ENCODE data around the gene AMT. TPM values are rescaled to one million over a fixed set of nuclear protein-coding genes. Genes with fewer than 3 reads are reported as not detected.

Gene AMT
- total RNA-seq: 1 to 10 TPM; 1.6 to 6.8 (median 3.3) TPM

- ATAC-seq (ENCODE audit: low FRiP score): no peak
- no peak for DNase-seq (ENCODE audit: low spot score)
- TF ChIP-seq, protein P1, sequence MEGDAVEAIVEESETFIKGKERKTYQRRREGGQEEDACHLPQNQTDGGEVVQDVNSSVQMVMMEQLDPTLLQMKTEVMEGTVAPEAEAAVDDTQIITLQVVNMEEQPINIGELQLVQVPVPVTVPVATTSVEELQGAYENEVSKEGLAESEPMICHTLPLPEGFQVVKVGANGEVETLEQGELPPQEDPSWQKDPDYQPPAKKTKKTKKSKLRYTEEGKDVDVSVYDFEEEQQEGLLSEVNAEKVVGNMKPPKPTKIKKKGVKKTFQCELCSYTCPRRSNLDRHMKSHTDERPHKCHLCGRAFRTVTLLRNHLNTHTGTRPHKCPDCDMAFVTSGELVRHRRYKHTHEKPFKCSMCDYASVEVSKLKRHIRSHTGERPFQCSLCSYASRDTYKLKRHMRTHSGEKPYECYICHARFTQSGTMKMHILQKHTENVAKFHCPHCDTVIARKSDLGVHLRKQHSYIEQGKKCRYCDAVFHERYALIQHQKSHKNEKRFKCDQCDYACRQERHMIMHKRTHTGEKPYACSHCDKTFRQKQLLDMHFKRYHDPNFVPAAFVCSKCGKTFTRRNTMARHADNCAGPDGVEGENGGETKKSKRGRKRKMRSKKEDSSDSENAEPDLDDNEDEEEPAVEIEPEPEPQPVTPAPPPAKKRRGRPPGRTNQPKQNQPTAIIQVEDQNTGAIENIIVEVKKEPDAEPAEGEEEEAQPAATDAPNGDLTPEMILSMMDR (IDR thresholded peaks at IDR 0.05): no peak
Measured at GRCh38 chr3:49422379-49423248, at the start of gene AMT. Gene AMT (minus strand): TSS chr3:49422473. CDS start chr3:49422450, 23 bp downstream.

- no peak for DNase-seq (ENCODE audit: low spot score)
- peak; percentile 34 for ATAC-seq (ENCODE audit: low FRiP score)
- TF ChIP-seq, protein P1 (IDR thresholded peaks at IDR 0.05): no peak
Measured at GRCh38 chr3:49470714-49471420, 48.6 kb upstream of the AMT start.

- ATAC-seq (ENCODE audit: low FRiP score) (peak; percentile 92), DNase-seq (ENCODE audit: low spot score) (peak; percentile 97)
- TF ChIP-seq, protein P1 (IDR thresholded peaks at IDR 0.05): no peak
Measured at GRCh38 chr3:49469936-49470713, 47.9 kb upstream of the AMT start, which contains the start of gene DAG1. Gene DAG1 (plus strand): TSS chr3:49470267. CDS start chr3:49510535, 40,268 bp downstream.

DNA sequence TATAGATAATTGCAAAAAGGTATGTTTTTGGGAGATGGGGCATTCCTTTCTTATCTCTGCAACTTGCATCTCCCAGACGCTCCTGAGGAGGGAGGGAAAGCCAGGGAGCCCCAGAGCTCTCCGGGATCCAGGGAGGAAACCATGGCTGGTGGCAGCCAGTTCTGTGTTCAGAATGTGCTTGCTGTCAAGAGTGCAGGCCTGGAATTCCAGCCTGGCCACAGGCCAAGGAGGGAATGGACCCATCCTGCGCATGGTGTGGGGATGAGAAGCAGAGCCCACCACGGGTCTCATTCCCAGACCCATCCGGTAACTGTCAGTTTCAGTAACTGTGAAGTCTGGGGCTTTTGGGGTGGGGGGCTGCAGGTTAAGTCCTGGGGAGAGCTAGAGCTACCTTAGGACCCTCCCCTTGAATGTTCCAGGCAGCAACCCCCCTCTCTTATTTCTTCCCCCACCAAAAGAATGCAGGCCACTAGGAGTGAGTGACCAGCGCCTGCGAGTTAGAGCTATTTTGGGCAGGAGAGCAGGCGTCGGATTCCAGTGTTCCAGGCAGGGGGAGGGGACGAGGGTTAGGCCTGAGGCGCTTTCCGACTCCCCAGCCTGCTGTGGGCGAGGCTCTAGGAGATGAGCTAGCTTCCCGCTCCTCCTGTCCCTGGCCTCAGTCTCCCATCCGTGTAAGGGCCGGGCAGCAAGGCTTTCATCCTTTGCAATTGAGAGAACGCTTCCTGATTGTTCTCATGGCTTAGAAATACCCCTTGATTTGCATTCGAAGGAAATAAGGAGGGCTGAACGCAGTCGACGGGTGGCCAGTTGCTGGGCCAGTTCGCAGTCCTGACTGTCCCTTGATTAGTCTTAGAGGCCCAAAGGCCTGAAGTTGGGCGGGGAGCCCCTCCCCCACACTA lies 47.0 kb upstream of the AMT start:
- ATAC-seq (ENCODE audit: low FRiP score) (peak; percentile 57), DNase-seq (ENCODE audit: low spot score) (peak; percentile 27)
- TF ChIP-seq, protein P1 (IDR thresholded peaks at IDR 0.05): no peak

GRCh38 chr3:49466085-49466484 lies 43.8 kb upstream of the AMT start:
- ATAC-seq (ENCODE audit: low FRiP score) (no peak), DNase-seq (ENCODE audit: low spot score) (no peak)
- TF ChIP-seq, protein P1 (IDR thresholded peaks at IDR 0.05): no peak
